Measurements from ENCODE around the gene NHERF1.

DNA sequence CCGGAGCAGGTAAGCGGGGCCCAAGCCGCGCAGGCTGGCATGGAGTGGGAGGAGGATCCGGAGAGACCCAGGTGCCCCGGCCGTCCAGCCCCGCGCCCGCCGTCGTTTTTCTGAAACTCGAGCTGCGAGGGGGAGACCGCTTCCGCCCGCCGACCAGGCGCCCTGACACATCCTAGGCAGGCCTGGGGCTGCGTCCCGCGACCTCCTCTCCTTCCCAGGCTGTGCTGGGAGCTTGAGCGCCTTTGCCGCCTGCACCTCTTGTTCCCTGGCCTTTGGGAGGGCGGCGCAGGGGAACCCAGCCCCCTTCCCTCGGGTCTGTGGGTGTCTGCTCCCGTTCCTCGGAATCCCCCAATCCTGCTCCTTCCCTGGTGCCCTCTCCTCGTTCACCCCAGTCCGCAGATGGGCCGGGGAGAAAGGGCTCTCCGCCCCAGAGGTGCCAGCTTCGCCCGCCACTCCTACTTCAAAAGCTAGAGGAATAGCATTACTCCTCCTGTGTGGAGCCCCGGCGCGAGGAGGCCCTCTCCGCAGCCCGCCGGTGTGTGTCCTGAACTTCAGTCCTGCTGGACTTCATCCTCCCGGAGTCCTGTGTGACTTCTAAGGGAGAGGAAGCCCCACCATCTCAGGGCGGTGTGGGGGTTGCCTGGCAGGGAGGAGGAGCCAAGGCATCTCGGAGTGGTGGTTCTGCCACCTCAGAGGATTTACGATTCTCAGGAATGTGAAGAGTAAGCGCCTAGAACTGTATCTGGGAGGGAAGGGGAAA lies 1.0 kb downstream of the NHERF1 start:
- TF ChIP-seq ZFP30 (CRISPR knock-in tag; IDR thresholded peaks at IDR 0.05) = no peak
- TF ChIP-seq BACH2 (CRISPR knock-in tag; IDR thresholded peaks at IDR 0.05; ENCODE audit: borderline replicate concordance) = no peak
- TF ChIP-seq PATZ1 (CRISPR knock-in tag; IDR thresholded peaks at IDR 0.05; ENCODE audit: borderline replicate concordance) = no peak
- no peak for TF ChIP-seq SNAI2 (CRISPR knock-in tag; IDR thresholded peaks at IDR 0.05)
- no peak for TF ChIP-seq ARNTL (CRISPR knock-in tag; IDR thresholded peaks at IDR 0.05; ENCODE audit: borderline replicate concordance, low read depth)
- no peak for TF ChIP-seq CSDC2 (CRISPR knock-in tag; IDR thresholded peaks at IDR 0.05)
- no peak for TF ChIP-seq ZNF565 (CRISPR knock-in tag; conservative IDR thresholded peaks at IDR 0.05; ENCODE audit: low read depth)
- TF ChIP-seq ZNF8 (CRISPR knock-in tag; IDR thresholded peaks at IDR 0.05) = no peak
- TF ChIP-seq PPARA (CRISPR knock-in tag; IDR thresholded peaks at IDR 0.05; ENCODE audit: borderline replicate concordance) = no peak
- TF ChIP-seq, protein P1, sequence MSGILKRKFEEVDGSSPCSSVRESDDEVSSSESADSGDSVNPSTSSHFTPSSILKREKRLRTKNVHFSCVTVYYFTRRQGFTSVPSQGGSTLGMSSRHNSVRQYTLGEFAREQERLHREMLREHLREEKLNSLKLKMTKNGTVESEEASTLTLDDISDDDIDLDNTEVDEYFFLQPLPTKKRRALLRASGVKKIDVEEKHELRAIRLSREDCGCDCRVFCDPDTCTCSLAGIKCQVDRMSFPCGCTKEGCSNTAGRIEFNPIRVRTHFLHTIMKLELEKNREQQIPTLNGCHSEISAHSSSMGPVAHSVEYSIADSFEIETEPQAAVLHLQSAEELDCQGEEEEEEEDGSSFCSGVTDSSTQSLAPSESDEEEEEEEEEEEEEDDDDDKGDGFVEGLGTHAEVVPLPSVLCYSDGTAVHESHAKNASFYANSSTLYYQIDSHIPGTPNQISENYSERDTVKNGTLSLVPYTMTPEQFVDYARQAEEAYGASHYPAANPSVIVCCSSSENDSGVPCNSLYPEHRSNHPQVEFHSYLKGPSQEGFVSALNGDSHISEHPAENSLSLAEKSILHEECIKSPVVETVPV (CRISPR knock-in tag; IDR thresholded peaks at IDR 0.05) = no peak

All from SK-N-SH treated with all-trans-retinoic acid at 6 μM for 48 hours (cell line).